NK-92 treated with Interleukin-12 subunit alpha and Interleukin-12 subunit beta, amount 100 ng/mL, for 24 hours (cell line): ENCODE measurements around the gene ARFGAP3.
A peak's percentile ranks its signal among the peaks of the same experiment; 100 is the strongest.

ENCODE experiments used
- DNase-seq: peaks from one replicate; lab custom pipeline; 2025; lab: John Stamatoyannopoulos, UW

ARFGAP3 gene

DNA sequence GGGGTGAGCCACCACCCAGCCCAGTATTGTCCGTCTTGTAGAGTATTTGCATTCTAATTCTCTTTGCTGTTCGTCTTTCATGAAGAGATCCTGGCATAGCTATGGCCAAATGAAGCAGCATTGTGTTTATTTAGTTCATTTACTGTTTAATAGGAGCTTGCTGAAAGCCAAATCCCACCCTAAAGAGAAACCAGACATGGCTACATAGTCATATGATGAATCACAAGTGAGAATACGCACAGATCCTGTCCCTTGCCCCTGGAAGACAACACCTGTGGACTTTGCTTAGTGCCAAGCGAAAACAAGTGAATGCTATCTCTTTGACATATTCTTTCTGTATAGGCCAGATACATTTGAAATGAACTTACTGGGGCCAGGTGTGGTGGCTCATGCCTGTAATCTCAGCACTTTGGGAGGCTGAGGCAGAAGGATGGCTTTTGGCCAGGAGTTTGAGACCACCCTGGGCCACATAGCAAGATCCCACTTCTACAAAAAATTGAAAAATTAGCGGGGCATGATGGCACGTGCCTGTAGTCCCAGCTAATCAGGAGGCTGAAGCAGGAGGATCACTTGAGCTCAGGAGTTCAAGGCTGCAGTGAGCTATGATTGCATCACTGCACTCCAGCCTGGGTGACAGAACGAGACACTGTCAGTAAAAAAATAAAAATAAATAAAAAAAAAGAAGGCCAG is 5.1 kb upstream of the ARFGAP3 start:
- DNase-seq = no peak

DNA sequence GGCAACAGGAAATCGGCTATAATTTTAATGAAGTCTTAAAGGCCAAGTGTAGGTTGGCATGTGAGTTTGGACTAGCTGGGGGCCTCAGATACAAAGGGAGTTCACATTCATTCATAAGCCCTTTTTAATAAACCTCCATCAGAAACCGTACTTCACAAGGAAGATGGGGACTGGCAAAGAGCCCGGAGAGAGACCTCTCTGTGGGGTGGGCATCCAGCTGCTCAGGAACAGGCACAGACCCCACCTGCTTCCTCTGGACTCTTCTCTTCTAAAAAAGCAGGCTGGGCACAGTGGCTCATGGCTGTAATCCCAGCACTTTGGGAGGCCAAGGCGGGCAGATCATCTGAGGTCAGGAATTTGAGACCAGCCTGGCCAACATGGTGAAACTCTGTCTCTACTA is 3.9 kb upstream of the ARFGAP3 start:
- no peak for DNase-seq

DNA sequence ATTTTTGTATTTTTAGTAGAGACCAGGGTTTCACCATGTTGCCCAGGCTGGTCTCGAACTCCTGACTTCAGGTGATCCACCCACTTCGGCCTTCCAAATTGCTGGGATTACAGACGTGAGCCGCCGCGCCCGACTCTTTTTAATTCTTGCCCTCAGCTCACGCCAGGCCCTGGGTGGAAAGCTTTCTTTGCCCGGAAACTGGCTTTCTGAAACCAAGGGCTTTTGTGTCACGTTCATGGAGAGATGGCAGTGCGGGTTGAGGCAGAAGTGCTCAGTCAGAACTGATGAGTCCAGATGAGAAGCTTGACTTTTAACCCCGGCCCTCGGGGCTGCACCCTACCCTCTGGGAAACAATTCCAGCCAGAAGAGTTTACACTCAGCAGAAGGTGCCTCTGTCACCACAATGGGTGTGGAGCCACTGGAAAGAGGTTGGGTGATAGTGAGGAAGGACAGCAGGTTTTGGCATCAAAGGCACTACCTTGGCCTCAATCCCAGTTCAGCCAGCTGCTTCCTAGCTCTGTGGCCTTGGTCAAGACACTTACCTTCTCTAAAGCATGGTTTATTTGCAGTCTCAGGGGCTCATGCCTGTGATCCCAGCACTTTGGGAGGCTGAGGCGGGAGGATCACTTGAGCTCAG is 890 bp upstream of the ARFGAP3 start:
- no peak for DNase-seq

DNA sequence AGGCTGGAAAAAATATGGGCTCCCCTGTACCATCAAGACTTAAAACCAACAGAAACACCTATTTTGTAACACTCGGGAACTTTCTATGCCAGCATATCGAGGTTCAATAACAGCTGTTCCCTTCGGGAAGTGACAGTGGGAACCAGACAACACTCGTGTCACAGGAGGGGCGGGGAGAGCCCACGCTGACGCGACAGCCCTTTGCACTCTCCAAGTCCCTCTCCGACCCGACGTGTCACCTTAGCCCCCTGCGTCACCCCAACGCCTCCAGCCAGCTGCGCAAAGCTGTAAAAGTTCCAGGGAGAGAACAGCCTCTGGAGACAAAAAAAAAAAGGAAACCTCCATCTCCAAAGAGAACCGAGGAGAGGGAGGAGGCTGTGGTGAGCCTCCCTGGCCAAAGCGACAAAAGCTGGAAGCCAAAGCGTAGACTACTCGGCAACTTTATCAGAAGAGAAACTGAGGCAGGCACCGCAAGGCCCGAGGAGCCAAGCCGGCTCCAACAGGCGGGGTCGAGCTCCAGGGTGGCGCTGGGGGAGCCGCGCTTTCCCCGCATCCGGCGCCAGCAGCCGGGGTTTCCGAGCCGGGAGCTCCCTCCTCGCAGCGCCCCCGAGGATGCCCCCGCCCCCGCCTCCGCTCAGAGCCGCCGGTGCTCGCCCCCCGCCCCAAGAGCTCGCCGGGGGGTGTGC is 751 bp downstream of the ARFGAP3 start:
- DNase-seq = peak; percentile 63

DNA sequence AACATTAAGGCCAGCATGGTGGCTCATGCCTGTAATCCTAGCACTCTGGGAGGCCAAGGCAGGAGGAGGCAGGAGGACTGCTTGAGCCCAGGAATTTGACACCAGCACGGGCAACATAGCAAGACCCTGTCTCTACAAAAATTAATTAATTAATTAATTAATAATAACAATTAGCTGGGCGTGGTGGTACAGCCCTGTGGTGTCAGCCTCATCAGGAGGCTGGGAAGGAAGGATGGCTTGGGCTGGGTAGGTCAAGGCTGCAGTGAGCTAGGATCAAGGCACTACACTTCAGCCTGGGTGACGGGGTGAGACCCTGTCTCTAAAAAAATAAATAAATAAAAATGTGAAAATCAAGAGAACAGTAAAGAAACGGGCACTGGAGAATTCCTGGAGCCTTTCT is 1.4 kb downstream of the ARFGAP3 start:
- DNase-seq = no peak

DNA sequence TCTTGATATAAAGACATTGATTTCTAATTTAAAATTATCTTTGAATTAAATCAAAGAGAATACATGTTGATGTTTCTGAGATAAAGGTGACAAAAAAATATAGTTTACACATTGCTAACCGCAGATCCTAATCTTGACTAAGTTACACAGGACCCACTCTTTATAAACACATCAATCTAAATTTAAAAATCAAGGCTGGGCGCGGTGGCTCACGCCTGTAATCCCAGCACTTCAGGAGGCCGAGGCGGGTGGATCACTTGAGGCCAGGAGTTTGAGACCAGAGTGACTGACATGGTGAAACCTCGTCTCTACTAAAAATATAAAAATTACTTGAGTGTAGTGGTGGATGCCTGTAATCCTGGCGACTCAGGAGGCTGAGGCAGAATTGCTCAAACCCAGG is 1.9 kb downstream of the ARFGAP3 start:
- DNase-seq = no peak

DNA sequence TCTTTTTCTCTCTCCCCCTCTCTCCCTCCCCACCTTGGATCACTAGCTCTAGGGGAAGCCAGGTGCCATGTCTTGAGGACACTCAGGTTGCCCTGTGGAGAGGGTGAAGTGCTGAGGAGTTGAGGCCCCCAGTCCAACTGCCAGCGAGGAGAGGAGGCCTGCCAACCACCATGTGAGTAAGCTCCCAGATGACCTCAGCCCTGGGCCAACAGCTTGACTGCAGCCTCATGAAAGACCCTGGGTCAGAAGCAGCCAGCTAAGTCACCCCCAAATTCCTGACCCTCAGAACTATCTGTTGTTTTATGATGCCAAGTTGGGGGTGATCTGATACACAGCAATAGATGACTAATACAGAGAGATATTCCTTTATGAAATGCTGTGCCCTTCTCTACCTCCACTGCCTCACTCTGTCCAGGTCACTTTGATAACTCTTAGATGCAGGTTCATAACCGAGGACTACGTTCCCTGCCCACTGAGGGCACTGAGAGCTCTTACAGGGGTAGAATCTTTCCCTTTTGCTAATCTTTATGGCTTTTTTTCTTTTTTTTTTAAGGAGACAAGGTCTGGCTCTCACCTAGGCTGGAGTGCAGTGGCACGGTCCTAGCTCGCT is 8.0 kb downstream of the ARFGAP3 start:
- DNase-seq = no peak

DNA sequence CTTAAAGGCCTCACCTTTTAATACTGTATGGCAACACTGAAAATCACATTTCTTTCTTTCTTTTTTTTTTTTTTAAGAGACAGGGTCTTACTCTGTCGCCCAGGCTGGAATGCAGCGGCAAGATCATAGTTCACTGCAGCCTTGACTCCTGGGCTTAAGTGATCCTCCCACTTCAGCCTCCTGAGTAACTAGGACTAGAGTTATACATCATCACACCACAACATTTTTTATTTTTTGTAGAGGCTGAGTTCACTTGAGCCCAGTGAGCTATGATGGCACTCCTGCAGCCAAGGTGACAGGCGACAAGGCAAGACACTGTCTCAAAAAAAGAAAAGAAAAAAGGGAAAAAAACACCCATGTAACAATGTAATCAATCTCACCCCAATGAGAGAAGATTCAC is 10.0 kb downstream of the ARFGAP3 start:
- no peak for DNase-seq

DNA sequence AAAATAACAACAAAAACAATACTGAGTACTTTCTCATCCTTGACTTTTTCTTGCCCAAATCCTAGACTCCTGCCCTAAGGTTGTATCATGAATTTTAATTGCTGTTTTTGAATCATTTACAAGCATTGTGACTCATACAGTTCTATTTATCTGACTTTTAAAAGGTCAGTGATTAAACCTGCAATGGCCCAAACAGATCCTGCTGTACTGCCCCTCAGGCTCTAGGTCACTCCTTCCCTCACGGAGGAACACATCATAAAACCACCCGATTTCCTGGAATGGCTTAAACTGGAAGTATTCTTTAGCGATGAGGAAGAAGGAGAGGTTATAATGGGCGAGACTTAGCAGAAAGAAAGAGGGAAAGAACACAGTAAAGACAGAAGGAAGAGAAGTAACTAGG is 12.3 kb downstream of the ARFGAP3 start:
- no peak for DNase-seq

DNA sequence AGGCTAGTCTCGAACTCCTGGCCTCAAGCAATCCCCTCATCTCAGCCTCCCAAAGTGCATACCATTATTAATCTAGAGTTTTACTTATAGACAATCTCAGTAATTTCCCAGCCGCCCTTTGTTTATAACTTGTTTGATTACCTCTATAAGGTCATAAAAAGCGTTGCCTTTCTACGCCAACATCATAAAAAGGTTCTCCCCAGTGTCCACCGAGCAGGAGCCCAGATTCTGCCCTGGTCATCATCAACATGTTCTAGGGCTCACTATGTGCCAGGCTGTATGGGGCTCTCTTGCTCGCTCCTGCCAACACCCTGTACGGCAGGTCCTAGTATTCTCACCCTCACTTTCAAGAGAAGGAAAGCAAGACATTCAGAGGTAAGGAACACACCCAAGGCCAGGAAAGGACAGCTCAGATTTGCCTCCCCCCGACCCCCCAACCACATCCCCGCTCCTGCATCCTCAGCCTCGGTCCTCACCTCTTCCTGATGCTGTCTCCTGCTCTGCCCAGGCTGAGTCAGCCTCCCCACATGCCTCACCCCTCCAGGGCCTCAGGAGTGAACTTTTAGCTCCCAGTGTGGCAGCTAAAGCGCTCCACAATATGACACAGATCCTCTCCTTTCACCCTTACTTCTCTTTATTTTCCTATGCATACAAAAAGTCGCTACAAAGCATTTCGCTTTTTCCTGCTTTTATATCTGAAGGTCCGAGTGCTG is 14.3 kb downstream of the ARFGAP3 start:
- DNase-seq = no peak

DNA sequence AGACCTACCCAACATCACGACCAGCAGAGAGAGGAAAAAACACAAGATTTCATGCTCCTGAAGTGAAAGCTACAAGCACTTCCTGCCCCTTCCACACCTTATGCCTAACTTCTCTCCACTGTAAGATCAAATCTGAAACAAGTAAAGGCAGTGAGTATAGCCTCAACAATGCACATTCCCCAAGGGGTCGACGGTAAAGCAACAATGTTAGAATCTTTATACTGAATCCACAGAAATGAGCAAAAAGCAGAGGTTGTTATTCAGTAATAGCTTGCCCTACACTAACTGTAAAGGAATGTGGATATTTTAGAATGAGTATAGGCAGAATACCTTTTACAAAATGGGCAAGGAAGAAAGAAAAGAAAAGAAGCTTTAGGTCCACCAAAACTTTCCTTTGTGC is 15.6 kb downstream of the ARFGAP3 start:
- DNase-seq = no peak

DNA sequence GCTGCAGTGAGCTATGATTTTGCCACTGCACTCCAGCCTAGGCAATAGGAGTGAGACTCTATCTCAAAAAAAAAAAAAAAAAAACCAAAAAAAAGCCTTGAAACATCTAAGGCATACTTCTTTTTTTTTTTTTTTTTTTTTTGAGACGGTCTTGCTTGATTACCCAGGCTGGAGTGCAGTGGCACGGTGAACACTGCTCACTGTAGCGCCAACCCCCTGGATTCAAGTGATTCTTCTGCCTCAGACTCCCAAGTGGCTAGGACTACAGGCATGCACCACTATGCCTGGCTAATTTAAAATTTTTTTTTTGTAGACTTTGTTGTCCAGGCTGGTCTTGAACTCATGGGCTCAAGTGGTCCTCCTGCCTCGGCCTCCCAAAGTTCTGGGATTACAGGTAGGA is 19.5 kb downstream of the ARFGAP3 start:
- no peak for DNase-seq

DNA sequence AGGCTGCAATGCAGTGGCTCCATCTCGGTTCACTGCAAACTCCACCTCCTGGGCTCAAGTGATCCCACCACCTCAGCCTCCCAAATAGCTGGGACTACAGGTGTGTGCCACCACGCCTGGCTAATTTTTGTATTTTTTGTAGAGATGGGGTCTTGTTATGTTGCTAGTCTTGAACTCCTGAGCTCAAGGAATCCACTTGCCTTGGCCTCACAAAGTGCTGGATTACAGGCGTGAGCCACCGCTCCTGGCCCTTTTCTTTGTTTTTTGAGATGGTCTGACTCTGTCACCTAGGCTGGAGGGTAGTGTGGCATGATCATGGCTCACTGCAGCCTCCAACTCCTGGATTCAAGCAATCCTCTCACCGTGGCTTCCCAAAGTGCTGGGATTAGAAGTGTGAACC is 21.0 kb downstream of the ARFGAP3 start:
- no peak for DNase-seq

DNA sequence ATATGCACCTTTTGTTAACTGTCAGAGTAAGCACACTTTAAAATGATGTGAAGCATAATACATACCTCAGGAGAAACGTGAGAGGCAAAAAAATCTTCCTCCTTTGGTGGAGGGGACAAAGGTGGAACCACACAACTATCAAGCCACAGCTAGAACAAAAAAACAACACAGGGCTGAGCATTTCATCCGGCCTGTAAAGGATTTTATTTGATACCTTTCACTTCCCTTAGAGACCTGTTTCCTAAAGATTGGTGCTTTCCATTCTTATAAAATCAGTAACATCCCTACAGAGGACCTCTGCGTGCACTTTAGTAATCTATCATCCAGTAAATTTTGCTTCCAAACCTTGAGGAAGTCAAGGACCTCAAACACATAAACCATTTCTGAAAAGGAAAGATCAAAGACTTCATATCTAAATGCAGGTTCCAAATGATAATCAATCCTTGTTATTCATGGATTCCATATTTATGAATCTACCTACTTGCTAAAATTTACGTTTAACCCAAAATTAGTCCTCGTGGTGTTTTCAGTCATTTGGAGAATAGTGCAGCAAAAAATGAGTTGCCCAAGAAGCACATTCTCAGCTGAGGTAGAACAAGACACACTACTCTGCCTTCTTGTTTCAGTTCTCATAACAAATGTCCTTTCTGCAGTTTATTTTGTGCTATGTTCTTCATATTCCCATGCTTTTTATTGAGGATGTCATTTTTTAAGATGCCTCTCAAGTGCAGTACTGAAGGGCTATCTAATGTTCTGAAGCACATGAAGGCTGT is 22.7 kb downstream of the ARFGAP3 start:
- no peak for DNase-seq

DNA sequence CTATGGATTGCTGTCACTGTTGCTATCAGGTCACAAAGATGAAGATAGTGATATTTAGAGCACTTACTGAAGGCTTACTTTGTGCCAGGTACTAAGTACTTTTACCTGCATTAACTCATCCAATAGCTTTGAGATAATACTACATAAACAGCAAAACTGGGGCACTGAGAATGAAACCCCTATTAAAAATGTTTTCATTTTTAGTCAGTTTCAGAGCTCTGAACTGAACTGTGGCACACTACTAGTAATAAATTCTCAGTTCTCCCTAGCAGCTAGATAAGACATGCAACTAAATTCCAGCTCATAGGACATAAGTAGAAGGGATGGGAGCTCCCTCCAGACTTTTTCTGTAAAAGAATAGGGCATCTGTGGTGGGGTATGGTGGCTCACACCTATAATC is 24.0 kb downstream of the ARFGAP3 start:
- DNase-seq = no peak

DNA sequence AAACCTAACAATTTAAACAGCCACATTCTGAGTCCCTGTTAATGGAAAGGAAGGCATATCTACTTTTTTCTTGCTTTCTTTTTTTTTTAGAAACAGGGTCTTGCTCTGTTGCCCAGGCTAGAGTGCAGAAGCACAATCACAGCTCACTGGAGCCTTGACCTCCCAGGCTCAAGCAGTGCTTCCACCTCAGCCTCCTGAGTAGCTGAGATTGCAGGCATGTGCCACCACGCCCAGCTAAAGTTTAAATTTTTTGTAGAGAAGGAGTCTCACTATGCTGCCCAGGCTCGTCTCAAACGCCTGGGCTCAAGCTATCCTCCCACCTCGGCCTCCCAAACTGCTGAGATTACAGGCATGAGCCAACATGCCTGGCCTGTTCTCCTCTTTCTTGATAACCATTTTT is 25.4 kb downstream of the ARFGAP3 start:
- no peak for DNase-seq

DNA sequence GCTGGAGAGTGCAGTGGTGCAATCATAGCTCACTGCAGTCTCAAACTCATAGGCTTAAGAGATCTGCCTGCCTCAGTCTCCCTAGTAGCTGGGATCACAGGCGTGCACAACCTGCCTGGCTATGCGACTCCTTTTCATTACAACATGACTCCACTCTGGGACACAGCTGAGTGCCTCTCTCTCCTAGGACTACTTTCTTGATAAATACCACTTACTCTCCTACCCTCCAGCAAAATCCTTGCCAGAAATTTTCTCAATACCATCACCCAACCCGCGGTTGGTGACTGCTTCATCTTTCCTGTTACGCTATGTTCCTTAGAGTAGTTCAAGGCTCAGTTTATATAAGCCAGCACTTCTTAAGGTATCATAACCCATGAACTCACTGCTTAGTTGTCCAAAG is 26.9 kb downstream of the ARFGAP3 start:
- DNase-seq = no peak

DNA sequence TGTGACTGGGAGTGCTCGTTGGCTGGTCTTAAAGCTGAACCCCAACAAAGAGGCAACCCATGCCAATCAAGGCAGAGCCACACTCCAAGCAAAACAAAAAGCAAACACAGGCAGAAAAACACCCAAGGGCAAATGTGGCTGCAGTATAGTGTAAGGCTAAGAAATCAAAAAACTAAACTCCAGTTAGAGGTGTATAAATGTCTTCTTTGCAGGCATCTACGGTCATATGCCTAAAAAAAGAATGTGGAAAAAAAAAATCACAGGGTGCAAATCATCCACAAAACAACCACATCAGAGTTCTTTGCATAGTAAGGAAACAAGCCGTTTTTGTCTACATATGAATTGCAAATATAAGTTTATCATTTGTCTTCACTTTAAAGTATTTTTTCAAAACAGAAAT is 27.8 kb downstream of the ARFGAP3 start:
- DNase-seq = no peak

DNA sequence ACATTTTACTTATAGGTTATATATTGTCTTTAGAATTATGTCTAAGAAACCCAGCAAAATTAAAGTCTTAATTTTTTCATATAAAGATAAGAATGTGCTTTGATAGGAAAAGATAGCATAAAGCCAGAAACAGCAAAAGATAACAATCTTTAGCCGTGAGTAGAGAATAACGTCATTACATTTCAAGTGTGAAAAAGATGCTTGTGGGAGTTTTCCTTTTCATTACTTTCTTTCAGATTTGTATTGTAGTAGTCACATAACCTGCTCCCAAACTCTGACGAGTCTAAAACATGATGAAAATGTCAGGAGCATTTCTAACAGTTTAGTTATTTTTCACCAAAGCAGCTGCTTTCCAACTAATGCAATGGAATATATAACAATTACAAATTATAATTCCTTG is 31.3 kb downstream of the ARFGAP3 start:
- no peak for DNase-seq

DNA sequence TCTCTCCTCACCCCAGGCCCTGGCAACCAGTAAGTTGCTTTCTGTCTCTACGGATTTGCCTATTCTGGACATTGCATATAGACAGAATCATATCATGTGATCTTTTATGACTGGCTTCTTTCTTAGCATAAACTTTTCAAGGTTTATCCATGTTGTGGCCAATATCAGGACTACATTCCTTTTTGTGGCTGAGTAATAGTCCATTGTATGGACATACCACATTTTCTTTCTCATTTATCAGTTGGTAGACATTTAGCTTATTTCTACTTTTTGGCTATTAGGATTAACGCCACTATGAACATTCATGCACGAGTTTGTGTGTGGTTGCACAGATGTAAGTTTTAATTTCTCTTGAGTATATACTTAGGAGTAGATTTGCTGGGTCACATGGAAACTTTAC is 35.7 kb downstream of the ARFGAP3 start:
- no peak for DNase-seq

DNA sequence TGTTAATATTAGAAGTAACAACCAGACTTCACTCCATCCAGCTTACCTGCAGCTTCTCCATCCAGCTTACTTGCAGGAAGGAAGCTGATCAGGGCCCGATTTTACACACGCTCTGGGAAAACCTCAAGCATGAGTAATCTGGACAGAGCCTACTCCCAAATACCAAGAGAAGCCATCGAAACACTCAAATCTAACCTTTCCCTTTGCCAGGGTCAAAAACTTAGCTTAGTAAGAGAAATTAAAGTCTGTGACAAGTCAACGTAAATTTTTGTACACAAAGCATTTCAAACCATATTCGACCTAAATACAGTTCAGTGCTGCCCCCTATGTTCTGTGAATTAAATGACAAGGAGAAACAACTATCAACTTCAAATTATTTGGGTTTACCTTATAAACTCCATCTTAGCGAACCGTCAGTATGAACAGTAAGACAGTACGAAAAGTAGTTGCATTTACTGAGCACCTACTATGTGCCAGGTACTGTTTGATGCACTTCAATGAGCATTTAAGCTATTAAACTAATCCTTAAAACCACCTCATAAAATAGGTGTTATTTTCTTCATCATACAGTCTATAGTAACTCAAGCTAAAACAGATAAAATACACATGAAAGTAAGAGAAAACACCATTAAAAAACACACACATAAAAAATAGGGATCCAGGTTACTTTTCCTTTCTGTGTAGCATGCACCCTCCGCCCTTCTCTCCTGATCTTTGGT is 36.9 kb downstream of the ARFGAP3 start:
- no peak for DNase-seq
